HepG2 (cell line): Measurements from ENCODE around the gene CACNA1G. TPM values are rescaled to one million over a fixed set of nuclear protein-coding genes. Genes with fewer than 3 reads are reported as not detected.

ENCODE experiments used
- ARNT ChIP-seq: fragments of 450-650 bp; IDR thresholded peaks from 2 replicates; pipeline ENCODE4 v1.6.1; 2017
- ERF ChIP-seq: IDR thresholded peaks from 2 replicates; pipeline ENCODE4 v1.6.1; 2018; ENCODE audit warnings: missing biosample characterization, missing genetic modification reagents
- GFI1 ChIP-seq: sonication (generic); formaldehyde crosslinking; IDR thresholded peaks from 2 replicates; pipeline ENCODE4 v1.5.0; 2020; ENCODE audit warnings: missing genetic modification reagents, mild to moderate bottlenecking, borderline replicate concordance
- LCORL ChIP-seq, 2 experiments: fragments of 450-650 bp in 1 of 2; sonication (generic) in 1 of 2; formaldehyde crosslinking in 1 of 2; IDR thresholded peaks; 2 replicates each; pipeline versions ENCODE4 v1.5.0 to v1.6.1; 2017 to 2020; ENCODE audit warnings: antibody characterized with exemption in 1 of 2, missing genetic modification reagents in 1 of 2
- MTF1 ChIP-seq: sonication (generic); formaldehyde crosslinking; IDR thresholded peaks from 2 replicates; pipeline ENCODE4 v1.5.0; 2020; ENCODE audit warnings: missing genetic modification reagents
- MYC ChIP-seq: sonication (generic); formaldehyde crosslinking; IDR thresholded peaks from 2 replicates; pipeline ENCODE4 v1.9.0; 2021; ENCODE audit warnings: missing genetic modification reagents, borderline replicate concordance
- NRL ChIP-seq: sonication (generic); formaldehyde crosslinking; IDR thresholded peaks from 2 replicates; pipeline ENCODE4 v1.5.0; 2020; ENCODE audit warnings: missing genetic modification reagents, mild to moderate bottlenecking, moderate library complexity, borderline replicate concordance
- PHF5A ChIP-seq: IDR thresholded peaks from one replicate; pipeline ENCODE4 v1.6.1; 2018; ENCODE audit warnings: low read depth, missing genetic modification reagents; ENCODE audit not compliant: unreplicated experiment
- PITX1 ChIP-seq: sonication (generic); formaldehyde crosslinking; IDR thresholded peaks from 2 replicates; pipeline ENCODE4 v1.5.1; 2020; ENCODE audit warnings: mild to moderate bottlenecking, missing genetic modification reagents
- POGZ ChIP-seq: sonication (generic); formaldehyde crosslinking; IDR thresholded peaks from 2 replicates; pipeline ENCODE4 v1.4.0; 2020; ENCODE audit warnings: mild to moderate bottlenecking, missing genetic modification reagents
- ZNF772 ChIP-seq: sonication (generic); formaldehyde crosslinking; IDR thresholded peaks from 2 replicates; pipeline ENCODE4 v1.5.0; 2020; ENCODE audit warnings: mild to moderate bottlenecking, missing genetic modification reagents
- ZSCAN31 ChIP-seq: sonication (generic); formaldehyde crosslinking; IDR thresholded peaks from 2 replicates; pipeline ENCODE4 v1.5.0; 2020; ENCODE audit warnings: low read depth, mild to moderate bottlenecking, missing genetic modification reagents
- polyA plus RNA-seq, 8 experiments: library from polyadenylated mRNA; depleted of rRNA in 3 of 8; stranded (reverse) in 7 of 8; unstranded in 1 of 8; fragments of >200 nt; fragmentation: Illumina TruSeq in 4 of 8; extraction: Trizol in 4 of 8; gene quantifications; 2 replicates each; pipeline versions ENCODE4 v1.2.1 to v1.2.3, GENCODE V29; 2011 to 2016; ENCODE audit warnings: low read depth in 4 of 8, missing spikeins in 1 of 8, mixed read lengths in 1 of 8; ENCODE audit not compliant: insufficient read depth in 1 of 8
- total RNA-seq, 5 experiments: library from RNA; depleted of rRNA; stranded (reverse); fragments of >200 nt; fragmentation: Illumina TruSeq; extraction: Trizol; gene quantifications; 2 replicates each; pipeline ENCODE4 v1.2.3, GENCODE V29; 2016; ENCODE audit warnings: low read depth in 1 of 5
- TF ChIP-seq, protein P1 (sequence below): sonication (generic); formaldehyde crosslinking; IDR thresholded peaks from 2 replicates; pipeline ENCODE4 v1.4.0; 2020; ENCODE audit warnings: missing genetic modification reagents
- TF ChIP-seq, protein P2 (sequence below): IDR thresholded peaks from 2 replicates; pipeline ENCODE4 v1.6.1; 2016
- TF ChIP-seq, protein P3 (sequence below): sonication (generic); formaldehyde crosslinking; IDR thresholded peaks from 2 replicates; pipeline ENCODE4 v1.4.0; 2020; ENCODE audit warnings: missing genetic modification reagents, borderline replicate concordance
- TF ChIP-seq, protein P4 (sequence below): IDR thresholded peaks from 2 replicates; pipeline ENCODE4 v1.6.1; 2016; ENCODE audit warnings: missing compliant biosample characterization, missing genetic modification reagents, borderline replicate concordance
- TF ChIP-seq, protein P5 (sequence below): sonication (generic); formaldehyde crosslinking; IDR thresholded peaks from 2 replicates; pipeline ENCODE4 v1.4.0; 2020; ENCODE audit warnings: mild to moderate bottlenecking, missing genetic modification reagents

The CACNA1G gene
- total and polyA plus RNA-seq, 2 of the 13 experiments (the other 11 are each of a cell fraction or from before 2014, with no cell fraction given): 0.02 TPM; not detected in 1

DNA sequence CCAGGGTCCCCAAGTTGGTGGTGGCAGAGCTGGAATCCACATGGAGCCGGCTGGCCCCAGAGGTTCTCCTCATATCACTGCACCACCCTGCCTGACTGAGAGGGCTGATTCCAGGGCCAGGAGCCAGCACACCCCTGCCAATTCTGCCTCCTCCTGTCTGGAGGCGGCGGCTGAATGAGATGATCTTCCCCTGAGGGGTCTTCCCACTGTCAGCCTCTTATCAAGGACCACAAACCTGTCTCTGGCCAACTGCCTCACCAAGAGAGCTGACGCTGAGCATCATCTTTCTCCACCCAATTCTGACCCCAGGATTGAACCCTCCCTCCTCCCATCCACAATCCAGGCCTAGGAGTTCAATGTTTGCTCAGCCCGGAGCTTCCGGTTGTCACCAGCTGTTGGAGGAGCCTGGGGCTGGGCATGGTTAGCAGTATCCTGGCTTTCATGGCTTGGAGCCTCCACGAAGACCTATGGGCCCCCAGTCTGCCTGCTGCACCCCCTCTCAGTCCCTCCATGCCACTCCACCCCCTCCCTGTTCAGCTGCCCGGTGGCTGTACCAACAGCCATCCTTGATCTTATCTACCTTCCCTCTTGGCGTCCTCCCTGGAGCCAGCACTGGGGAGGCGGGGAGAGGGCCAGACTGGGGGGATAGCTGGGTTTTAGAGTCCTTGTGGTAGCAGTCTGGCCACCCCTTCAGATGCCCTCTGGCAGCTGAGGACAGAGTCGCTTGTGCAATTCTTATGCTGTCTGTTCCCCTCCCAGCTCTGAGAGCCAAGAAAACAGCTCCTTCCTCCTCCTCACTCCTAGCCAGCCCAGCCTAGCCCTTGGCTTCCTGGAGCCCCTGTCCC is 99.7 kb downstream of the CACNA1G start (continued):
- peak; percentile 42 for TF ChIP-seq PHF5A (CRISPR knock-in tag)
- TF ChIP-seq MTF1 (CRISPR knock-in tag): no peak
- TF ChIP-seq, protein P1, sequence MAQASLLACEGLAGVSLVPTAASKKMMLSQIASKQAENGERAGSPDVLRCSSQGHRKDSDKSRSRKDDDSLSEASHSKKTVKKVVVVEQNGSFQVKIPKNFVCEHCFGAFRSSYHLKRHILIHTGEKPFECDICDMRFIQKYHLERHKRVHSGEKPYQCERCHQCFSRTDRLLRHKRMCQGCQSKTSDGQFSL (CRISPR knock-in tag): no peak
- TF ChIP-seq ERF (CRISPR knock-in tag): peak; percentile 83
- TF ChIP-seq ARNT: no peak
- peak; percentile 61; the same call in 1 of the 2 replicates for TF ChIP-seq NRL
- TF ChIP-seq ZNF772: peak; percentile 76
- TF ChIP-seq, protein P2, sequence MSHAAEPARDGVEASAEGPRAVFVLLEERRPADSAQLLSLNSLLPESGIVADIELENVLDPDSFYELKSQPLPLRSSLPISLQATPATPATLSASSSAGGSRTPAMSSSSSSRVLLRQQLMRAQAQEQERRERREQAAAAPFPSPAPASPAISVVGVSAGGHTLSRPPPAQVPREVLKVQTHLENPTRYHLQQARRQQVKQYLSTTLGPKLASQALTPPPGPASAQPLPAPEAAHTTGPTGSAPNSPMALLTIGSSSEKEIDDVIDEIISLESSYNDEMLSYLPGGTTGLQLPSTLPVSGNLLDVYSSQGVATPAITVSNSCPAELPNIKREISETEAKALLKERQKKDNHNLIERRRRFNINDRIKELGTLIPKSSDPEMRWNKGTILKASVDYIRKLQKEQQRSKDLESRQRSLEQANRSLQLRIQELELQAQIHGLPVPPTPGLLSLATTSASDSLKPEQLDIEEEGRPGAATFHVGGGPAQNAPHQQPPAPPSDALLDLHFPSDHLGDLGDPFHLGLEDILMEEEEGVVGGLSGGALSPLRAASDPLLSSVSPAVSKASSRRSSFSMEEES (CRISPR knock-in tag): 0 out of 2 replicates have a peak, but pooled peaks have one; percentile 36
- TF ChIP-seq PITX1 (CRISPR knock-in tag): 0 out of 2 replicates have a peak, but pooled peaks have one; percentile 57
- no peak for TF ChIP-seq LCORL (IDR thresholded peaks at IDR 0.05)
- peak; percentile 77 for TF ChIP-seq LCORL (CRISPR knock-in tag; IDR thresholded peaks at IDR 0.05)
- TF ChIP-seq MYC (CRISPR knock-in tag): peak; percentile 48; the same call in 1 of the 2 replicates
- TF ChIP-seq, protein P3, sequence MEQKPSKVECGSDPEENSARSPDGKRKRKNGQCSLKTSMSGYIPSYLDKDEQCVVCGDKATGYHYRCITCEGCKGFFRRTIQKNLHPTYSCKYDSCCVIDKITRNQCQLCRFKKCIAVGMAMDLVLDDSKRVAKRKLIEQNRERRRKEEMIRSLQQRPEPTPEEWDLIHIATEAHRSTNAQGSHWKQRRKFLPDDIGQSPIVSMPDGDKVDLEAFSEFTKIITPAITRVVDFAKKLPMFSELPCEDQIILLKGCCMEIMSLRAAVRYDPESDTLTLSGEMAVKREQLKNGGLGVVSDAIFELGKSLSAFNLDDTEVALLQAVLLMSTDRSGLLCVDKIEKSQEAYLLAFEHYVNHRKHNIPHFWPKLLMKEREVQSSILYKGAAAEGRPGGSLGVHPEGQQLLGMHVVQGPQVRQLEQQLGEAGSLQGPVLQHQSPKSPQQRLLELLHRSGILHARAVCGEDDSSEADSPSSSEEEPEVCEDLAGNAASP (CRISPR knock-in tag): peak; percentile 65; the same call in 1 of the 2 replicates
- 0 out of 2 replicates have a peak, but pooled peaks have one; percentile 41 for TF ChIP-seq GFI1 (CRISPR knock-in tag)
- TF ChIP-seq POGZ (CRISPR knock-in tag): peak; percentile 64
- TF ChIP-seq, protein P4, sequence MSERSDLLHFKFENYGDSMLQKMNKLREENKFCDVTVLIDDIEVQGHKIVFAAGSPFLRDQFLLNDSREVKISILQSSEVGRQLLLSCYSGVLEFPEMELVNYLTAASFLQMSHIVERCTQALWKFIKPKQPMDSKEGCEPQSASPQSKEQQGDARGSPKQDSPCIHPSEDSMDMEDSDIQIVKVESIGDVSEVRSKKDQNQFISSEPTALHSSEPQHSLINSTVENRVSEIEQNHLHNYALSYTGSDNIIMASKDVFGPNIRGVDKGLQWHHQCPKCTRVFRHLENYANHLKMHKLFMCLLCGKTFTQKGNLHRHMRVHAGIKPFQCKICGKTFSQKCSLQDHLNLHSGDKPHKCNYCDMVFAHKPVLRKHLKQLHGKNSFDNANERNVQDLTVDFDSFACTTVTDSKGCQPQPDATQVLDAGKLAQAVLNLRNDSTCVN (CRISPR knock-in tag): peak; percentile 76; the same call in 1 of the 2 replicates
- TF ChIP-seq ZSCAN31 (CRISPR knock-in tag): peak; percentile 81
- TF ChIP-seq, protein P5, sequence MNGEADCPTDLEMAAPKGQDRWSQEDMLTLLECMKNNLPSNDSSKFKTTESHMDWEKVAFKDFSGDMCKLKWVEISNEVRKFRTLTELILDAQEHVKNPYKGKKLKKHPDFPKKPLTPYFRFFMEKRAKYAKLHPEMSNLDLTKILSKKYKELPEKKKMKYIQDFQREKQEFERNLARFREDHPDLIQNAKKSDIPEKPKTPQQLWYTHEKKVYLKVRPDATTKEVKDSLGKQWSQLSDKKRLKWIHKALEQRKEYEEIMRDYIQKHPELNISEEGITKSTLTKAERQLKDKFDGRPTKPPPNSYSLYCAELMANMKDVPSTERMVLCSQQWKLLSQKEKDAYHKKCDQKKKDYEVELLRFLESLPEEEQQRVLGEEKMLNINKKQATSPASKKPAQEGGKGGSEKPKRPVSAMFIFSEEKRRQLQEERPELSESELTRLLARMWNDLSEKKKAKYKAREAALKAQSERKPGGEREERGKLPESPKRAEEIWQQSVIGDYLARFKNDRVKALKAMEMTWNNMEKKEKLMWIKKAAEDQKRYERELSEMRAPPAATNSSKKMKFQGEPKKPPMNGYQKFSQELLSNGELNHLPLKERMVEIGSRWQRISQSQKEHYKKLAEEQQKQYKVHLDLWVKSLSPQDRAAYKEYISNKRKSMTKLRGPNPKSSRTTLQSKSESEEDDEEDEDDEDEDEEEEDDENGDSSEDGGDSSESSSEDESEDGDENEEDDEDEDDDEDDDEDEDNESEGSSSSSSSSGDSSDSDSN (CRISPR knock-in tag): peak; percentile 69
